ENCODE results near the gene LRRC23. TPM values are rescaled to one million over a fixed set of nuclear protein-coding genes. Genes with fewer than 3 reads are reported as not detected.

The LRRC23 gene
- total and polyA plus RNA-seq, 9 of the 15 experiments (the other 6 are each of a cell fraction or from before 2014, with no cell fraction given) = 2.2 to 7.0 (median 3.0) TPM

DNA sequence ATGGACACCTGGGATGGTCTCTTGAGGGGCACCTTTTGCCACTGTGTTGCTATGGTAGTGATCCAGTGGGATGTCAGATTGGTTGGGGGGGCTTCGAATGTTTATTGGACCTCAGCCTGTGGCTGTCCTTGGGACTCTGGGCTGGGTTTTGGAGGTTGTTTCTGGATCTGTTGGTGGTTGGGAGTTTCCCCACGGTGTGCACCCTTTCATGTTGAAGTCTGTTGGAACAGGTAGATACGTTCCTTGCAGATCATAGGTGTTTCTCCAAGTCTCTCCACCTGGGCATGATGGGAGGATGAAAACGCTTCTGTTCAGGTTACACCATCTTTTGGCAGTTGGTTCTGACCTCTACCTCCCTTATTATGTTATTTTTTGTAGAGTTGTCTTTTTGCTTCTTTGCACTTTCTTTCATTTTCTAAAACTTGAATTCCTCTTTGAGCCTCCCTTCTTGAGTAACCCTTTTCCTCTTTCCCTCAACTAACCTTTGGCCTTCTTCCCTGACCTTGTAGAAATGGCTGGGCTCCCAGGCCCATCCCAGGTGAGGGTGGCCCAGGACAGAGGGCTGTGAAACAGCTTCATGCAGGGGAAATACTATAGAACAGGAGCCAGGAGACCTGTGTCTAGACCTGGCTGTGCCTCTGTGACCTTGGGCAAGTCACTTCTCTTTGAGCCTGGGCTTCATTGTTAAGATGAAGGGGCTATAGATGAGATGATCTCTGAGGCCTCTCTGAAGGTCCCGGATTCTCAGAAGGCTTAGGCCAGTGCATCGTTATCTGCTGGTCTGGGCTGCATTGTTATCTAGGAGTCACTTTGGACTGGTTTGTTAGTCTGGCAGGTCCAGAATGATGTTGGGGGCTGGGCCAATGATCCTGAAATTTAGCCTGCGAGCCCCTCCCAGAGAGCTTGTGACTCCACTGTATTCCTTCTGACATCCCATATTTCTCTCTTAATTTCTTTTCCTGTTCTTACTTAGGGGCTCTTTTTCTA, 25.1 kb downstream of the LRRC23 start (continued):
- TF ChIP-seq, protein P1, sequence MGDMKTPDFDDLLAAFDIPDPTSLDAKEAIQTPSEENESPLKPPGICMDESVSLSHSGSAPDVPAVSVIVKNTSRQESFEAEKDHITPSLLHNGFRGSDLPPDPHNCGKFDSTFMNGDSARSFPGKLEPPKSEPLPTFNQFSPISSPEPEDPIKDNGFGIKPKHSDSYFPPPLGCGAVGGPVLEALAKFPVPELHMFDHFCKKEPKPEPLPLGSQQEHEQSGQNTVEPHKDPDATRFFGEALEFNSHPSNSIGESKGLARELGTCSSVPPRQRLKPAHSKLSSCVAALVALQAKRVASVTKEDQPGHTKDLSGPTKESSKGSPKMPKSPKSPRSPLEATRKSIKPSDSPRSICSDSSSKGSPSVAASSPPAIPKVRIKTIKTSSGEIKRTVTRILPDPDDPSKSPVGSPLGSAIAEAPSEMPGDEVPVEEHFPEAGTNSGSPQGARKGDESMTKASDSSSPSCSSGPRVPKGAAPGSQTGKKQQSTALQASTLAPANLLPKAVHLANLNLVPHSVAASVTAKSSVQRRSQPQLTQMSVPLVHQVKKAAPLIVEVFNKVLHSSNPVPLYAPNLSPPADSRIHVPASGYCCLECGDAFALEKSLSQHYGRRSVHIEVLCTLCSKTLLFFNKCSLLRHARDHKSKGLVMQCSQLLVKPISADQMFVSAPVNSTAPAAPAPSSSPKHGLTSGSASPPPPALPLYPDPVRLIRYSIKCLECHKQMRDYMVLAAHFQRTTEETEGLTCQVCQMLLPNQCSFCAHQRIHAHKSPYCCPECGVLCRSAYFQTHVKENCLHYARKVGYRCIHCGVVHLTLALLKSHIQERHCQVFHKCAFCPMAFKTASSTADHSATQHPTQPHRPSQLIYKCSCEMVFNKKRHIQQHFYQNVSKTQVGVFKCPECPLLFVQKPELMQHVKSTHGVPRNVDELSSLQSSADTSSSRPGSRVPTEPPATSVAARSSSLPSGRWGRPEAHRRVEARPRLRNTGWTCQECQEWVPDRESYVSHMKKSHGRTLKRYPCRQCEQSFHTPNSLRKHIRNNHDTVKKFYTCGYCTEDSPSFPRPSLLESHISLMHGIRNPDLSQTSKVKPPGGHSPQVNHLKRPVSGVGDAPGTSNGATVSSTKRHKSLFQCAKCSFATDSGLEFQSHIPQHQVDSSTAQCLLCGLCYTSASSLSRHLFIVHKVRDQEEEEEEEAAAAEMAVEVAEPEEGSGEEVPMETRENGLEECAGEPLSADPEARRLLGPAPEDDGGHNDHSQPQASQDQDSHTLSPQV (IDR thresholded peaks at IDR 0.05) = no peak
- TF ChIP-seq ZNF282 (CRISPR knock-in tag; IDR thresholded peaks at IDR 0.05) (no peak), KAT7 (CRISPR knock-in tag; IDR thresholded peaks at IDR 0.05; ENCODE audit: borderline replicate concordance) (no peak), FOXM1 (IDR thresholded peaks at IDR 0.05; ENCODE audit: low read depth) (no peak), FOXM1 (CRISPR knock-in tag; IDR thresholded peaks at IDR 0.05; ENCODE audit: low read depth) (no peak), KDM4B (IDR thresholded peaks at IDR 0.05; ENCODE audit: borderline replicate concordance in 2 of 2, low read depth in 1 of 2) (no peak), ZFP30 (CRISPR knock-in tag; IDR thresholded peaks at IDR 0.05; ENCODE audit: borderline replicate concordance) (no peak), L3MBTL2 (IDR thresholded peaks at IDR 0.05) (no peak), TBL1XR1 (IDR thresholded peaks at IDR 0.05; ENCODE audit: low read length in 2 of 2) (0 out of 4 replicates have a peak, but pooled peaks of 1 of the 2 experiments have one; percentile 47), GATAD2B (IDR thresholded peaks at IDR 0.05; ENCODE audit: borderline replicate concordance) (no peak), CREM (IDR thresholded peaks at IDR 0.05; ENCODE audit: low read depth) (0 out of 2 replicates have a peak, but pooled peaks have one; percentile 14), NFRKB (IDR thresholded peaks at IDR 0.05; ENCODE audit: low read depth) (0 out of 2 replicates have a peak, but pooled peaks have one; percentile 29), ZNF668 (CRISPR knock-in tag; IDR thresholded peaks at IDR 0.05) (no peak)
- TF ChIP-seq, protein P2, sequence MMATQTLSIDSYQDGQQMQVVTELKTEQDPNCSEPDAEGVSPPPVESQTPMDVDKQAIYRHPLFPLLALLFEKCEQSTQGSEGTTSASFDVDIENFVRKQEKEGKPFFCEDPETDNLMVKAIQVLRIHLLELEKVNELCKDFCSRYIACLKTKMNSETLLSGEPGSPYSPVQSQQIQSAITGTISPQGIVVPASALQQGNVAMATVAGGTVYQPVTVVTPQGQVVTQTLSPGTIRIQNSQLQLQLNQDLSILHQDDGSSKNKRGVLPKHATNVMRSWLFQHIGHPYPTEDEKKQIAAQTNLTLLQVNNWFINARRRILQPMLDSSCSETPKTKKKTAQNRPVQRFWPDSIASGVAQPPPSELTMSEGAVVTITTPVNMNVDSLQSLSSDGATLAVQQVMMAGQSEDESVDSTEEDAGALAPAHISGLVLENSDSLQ (IDR thresholded peaks at IDR 0.05) = no peak
- TF ChIP-seq, protein P3, sequence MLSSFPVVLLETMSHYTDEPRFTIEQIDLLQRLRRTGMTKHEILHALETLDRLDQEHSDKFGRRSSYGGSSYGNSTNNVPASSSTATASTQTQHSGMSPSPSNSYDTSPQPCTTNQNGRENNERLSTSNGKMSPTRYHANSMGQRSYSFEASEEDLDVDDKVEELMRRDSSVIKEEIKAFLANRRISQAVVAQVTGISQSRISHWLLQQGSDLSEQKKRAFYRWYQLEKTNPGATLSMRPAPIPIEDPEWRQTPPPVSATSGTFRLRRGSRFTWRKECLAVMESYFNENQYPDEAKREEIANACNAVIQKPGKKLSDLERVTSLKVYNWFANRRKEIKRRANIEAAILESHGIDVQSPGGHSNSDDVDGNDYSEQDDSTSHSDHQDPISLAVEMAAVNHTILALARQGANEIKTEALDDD (IDR thresholded peaks at IDR 0.05) = peak; percentile 82
- TF ChIP-seq, protein P4, sequence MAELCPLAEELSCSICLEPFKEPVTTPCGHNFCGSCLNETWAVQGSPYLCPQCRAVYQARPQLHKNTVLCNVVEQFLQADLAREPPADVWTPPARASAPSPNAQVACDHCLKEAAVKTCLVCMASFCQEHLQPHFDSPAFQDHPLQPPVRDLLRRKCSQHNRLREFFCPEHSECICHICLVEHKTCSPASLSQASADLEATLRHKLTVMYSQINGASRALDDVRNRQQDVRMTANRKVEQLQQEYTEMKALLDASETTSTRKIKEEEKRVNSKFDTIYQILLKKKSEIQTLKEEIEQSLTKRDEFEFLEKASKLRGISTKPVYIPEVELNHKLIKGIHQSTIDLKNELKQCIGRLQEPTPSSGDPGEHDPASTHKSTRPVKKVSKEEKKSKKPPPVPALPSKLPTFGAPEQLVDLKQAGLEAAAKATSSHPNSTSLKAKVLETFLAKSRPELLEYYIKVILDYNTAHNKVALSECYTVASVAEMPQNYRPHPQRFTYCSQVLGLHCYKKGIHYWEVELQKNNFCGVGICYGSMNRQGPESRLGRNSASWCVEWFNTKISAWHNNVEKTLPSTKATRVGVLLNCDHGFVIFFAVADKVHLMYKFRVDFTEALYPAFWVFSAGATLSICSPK (IDR thresholded peaks at IDR 0.05; ENCODE audit: borderline replicate concordance) = no peak
- TF ChIP-seq, protein P5, sequence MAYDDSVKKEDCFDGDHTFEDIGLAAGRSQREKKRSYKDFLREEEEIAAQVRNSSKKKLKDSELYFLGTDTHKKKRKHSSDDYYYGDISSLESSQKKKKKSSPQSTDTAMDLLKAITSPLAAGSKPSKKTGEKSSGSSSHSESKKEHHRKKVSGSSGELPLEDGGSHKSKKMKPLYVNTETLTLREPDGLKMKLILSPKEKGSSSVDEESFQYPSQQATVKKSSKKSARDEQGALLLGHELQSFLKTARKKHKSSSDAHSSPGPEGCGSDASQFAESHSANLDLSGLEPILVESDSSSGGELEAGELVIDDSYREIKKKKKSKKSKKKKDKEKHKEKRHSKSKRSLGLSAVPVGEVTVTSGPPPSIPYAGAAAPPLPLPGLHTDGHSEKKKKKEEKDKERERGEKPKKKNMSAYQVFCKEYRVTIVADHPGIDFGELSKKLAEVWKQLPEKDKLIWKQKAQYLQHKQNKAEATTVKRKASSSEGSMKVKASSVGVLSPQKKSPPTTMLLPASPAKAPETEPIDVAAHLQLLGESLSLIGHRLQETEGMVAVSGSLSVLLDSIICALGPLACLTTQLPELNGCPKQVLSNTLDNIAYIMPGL (CRISPR knock-in tag; IDR thresholded peaks at IDR 0.05) = no peak
